Measurements from ENCODE around the gene DRC1.

The DRC1 gene

GRCh38 chr2:26504002-26504401 is 102.3 kb downstream of the DRC1 start:
- TF ChIP-seq POLR2AphosphoS5 (IDR thresholded peaks at IDR 0.05; ENCODE audit: low read depth) = no peak
- TF ChIP-seq GABPA (IDR thresholded peaks at IDR 0.05; ENCODE audit: low read depth) = no peak
- TF ChIP-seq CTCF (IDR thresholded peaks at IDR 0.05; ENCODE audit: insufficient read depth, low read length) = no peak
- no peak for TF ChIP-seq SPI1 (IDR thresholded peaks at IDR 0.05; ENCODE audit: borderline replicate concordance, low read depth)
- no peak for TF ChIP-seq REST (IDR thresholded peaks at IDR 0.05; ENCODE audit: insufficient replicate concordance, low read depth)
- H3K27ac ChIP-seq (replicated peaks) = no peak overlapping the region
- DNase-seq (ENCODE audit: low read depth in 1 of 2, low spot score in 1 of 2) = no peak
- H3K27me3 ChIP-seq (ENCODE audit: insufficient read depth, poor library complexity, severe bottlenecking) = peaks cover 3% of the 10 kb centered on the region
- H3K4me3 ChIP-seq (replicated peaks; ENCODE audit: insufficient read depth, low read length) = peak overlapping the region; percentile 57

GRCh38 chr2:26506279-26506678 is 104.6 kb downstream of the DRC1 start:
- peaks cover 2% of the 10 kb centered on the region for H3K27me3 ChIP-seq (ENCODE audit: insufficient read depth, poor library complexity, severe bottlenecking)
- H3K27ac ChIP-seq (replicated peaks) = no peak overlapping the region

More at GRCh38 chr2:26506279-26506678, 104.6 kb downstream of the DRC1 start:
- no peak for DNase-seq (ENCODE audit: low read depth in 1 of 2, low spot score in 1 of 2)
- TF ChIP-seq SPI1 (IDR thresholded peaks at IDR 0.05; ENCODE audit: borderline replicate concordance, low read depth) = peak; percentile 40; the same call in 1 of the 2 replicates
- no peak for TF ChIP-seq REST (IDR thresholded peaks at IDR 0.05; ENCODE audit: insufficient replicate concordance, low read depth)
- no peak overlapping the region for H3K4me3 ChIP-seq (replicated peaks; ENCODE audit: insufficient read depth, low read length)

All from HL-60 (cell line).